Neutrophil (primary cell): Measurements from ENCODE around the gene ABHD16A.

ENCODE experiments used
- H3K27ac ChIP-seq: fragments of 200-600 bp; sonication (generic); 2 replicates; pipeline ENCODE4 v1.5.1; 2016; ENCODE audit warnings: mild to moderate bottlenecking, moderate library complexity
- H3K27me3 ChIP-seq: fragments of 200-600 bp; sonication (generic); 2 replicates; pipeline ENCODE4 v1.6.0; 2016; ENCODE audit warnings: mild to moderate bottlenecking
- H3K36me3 ChIP-seq: fragments of 200-600 bp; sonication (generic); 2 replicates; pipeline ENCODE4 v1.5.1; 2017
- H3K4me1 ChIP-seq, 2 experiments: fragments of 200-600 bp in 1 of 2; sonication (generic) in 1 of 2; 1 replicate in 1 of 2; 2 replicates in 1 of 2; pipeline versions ENCODE4 v1.5.1 to v1.6.1; 2013 to 2016; ENCODE audit warnings: low read depth in 1 of 2, low read length in 1 of 2, mild to moderate bottlenecking in 1 of 2, moderate library complexity in 1 of 2; ENCODE audit not compliant: control insufficient read depth in 1 of 2, insufficient read depth in 1 of 2
- H3K4me3 ChIP-seq, 2 experiments: fragments of 200-600 bp in 1 of 2; sonication (generic) in 1 of 2; 1 replicate in 1 of 2; 2 replicates in 1 of 2; pipeline ENCODE4 v1.5.1; 2013 to 2016; ENCODE audit warnings: low read depth in 1 of 2, low read length in 1 of 2, mild to moderate bottlenecking in 1 of 2, moderate library complexity in 1 of 2
- H3K9me3 ChIP-seq: fragments of 200-600 bp; sonication (generic); 2 replicates; pipeline ENCODE4 v1.5.1; 2016
- CTCF ChIP-seq: fragments of 200-600 bp; sonication (generic); IDR thresholded peaks from 2 replicates; pipeline ENCODE4 v1.5.1; 2016; ENCODE audit warnings: antibody characterized with exemption

Gene ABHD16A

GRCh38 chr6:31737315-31737990, 34.3 kb upstream of the ABHD16A start:
- H3K4me1 ChIP-seq = peaks cover 65 to 72% of the 10 kb centered on the region in 2 experiments
- peak overlapping the region; percentile 88 to 98 for H3K4me3 ChIP-seq
- H3K9me3 ChIP-seq = no peaks in the 10 kb centered on the region
- peaks cover 19% of the 10 kb centered on the region for H3K36me3 ChIP-seq
- TF ChIP-seq CTCF = no peak
- H3K27me3 ChIP-seq = no peaks in the 10 kb centered on the region
- peak overlapping the region; percentile 96 for H3K27ac ChIP-seq

GRCh38 chr6:31736768-31737314, 33.7 kb upstream of the ABHD16A start:
- Histone ChIP-seq H3K4me3 (peak overlapping the region; percentile 88 to 98), H3K4me1 (peaks cover 71 to 77% of the 10 kb centered on the region in 2 experiments), H3K9me3 (no peaks in the 10 kb centered on the region), H3K27me3 (no peaks in the 10 kb centered on the region), H3K27ac (peak overlapping the region; percentile 96), H3K36me3 (peaks cover 25% of the 10 kb centered on the region)
- TF ChIP-seq CTCF = no peak

GRCh38 chr6:31736021-31736767, 33.1 kb upstream of the ABHD16A start, which contains the start of gene CLIC1:
CLIC1 (minus strand) TSS chr6:31736530; CDS start chr6:31736300, 230 bp downstream.
- Histone ChIP-seq H3K9me3 (no peaks in the 10 kb centered on the region), H3K4me1 (peaks cover 75 to 76% of the 10 kb centered on the region in 2 experiments), H3K4me3 (peak within 1 kb of the TSS; percentile 88 to 98), H3K36me3 (peaks cover 32% of the 10 kb centered on the region), H3K27me3 (no peaks in the 10 kb centered on the region), H3K27ac (peak within 1 kb of the TSS; percentile 96)
- peak; percentile 15 for TF ChIP-seq CTCF

GRCh38 chr6:31734821-31735406, 31.8 kb upstream of the ABHD16A start:
- peaks cover 44% of the 10 kb centered on the region for H3K36me3 ChIP-seq
- peaks cover 74 to 76% of the 10 kb centered on the region in 2 experiments for H3K4me1 ChIP-seq
- H3K4me3 ChIP-seq = peak overlapping the region; percentile 88 to 98
- H3K9me3 ChIP-seq = no peaks in the 10 kb centered on the region
- H3K27me3 ChIP-seq = no peaks in the 10 kb centered on the region
- peak overlapping the region; percentile 96 for H3K27ac ChIP-seq
- peak; percentile 9 for TF ChIP-seq CTCF

- Histone ChIP-seq H3K36me3 (peaks cover 45% of the 10 kb centered on the region), H3K27me3 (no peaks in the 10 kb centered on the region), H3K9me3 (no peaks in the 10 kb centered on the region), H3K27ac (peak overlapping the region; percentile 96), H3K4me3 (peak overlapping the region; percentile 88 to 98), H3K4me1 (peaks cover 76 to 78% of the 10 kb centered on the region in 2 experiments)
- TF ChIP-seq CTCF = no peak
These were observed 31.2 kb upstream of the ABHD16A start for GRCh38 chr6:31734247-31734820.
